Uterus (tissue), 2 donors: ENCODE results near the gene ABCA6.

Experiments
- POLR2A ChIP-seq, 2 donors: fragments of 450-650 bp; IDR thresholded peaks; one replicate each; pipeline ENCODE4 v1.6.1; 2016; ENCODE audit warnings: antibody characterized with exemption in 2 of 2, mild to moderate bottlenecking in 1 of 2, moderate library complexity in 1 of 2
- TF ChIP-seq, protein P1 (sequence below), 4 experiments: fragments of 200-600 bp in 2 of 4; fragments of 450-650 bp in 2 of 4; sonication (generic) in 2 of 4; IDR thresholded peaks; one replicate each; pipeline ENCODE4 v1.5.1; 2016 to 2019; ENCODE audit warnings: antibody characterized with exemption in 4 of 4, mild to moderate bottlenecking in 2 of 4, moderate library complexity in 1 of 4

GRCh38 chr17:69130627-69131296 lies 10.9 kb downstream of the ABCA6 start:
- TF ChIP-seq, protein P1, sequence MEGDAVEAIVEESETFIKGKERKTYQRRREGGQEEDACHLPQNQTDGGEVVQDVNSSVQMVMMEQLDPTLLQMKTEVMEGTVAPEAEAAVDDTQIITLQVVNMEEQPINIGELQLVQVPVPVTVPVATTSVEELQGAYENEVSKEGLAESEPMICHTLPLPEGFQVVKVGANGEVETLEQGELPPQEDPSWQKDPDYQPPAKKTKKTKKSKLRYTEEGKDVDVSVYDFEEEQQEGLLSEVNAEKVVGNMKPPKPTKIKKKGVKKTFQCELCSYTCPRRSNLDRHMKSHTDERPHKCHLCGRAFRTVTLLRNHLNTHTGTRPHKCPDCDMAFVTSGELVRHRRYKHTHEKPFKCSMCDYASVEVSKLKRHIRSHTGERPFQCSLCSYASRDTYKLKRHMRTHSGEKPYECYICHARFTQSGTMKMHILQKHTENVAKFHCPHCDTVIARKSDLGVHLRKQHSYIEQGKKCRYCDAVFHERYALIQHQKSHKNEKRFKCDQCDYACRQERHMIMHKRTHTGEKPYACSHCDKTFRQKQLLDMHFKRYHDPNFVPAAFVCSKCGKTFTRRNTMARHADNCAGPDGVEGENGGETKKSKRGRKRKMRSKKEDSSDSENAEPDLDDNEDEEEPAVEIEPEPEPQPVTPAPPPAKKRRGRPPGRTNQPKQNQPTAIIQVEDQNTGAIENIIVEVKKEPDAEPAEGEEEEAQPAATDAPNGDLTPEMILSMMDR (IDR thresholded peaks at IDR 0.05) = no peak
- TF ChIP-seq POLR2A (IDR thresholded peaks at IDR 0.05) = no peak
